Measurements from ENCODE around the gene STAB1.

STAB1 gene

GRCh38 chr3:52534281-52535183, 39.4 kb downstream of the STAB1 start:
- peaks cover 17 to 22% of the 10 kb centered on the region in 2 donors for H3K36me3 Mint-ChIP-seq
- peaks cover 30 to 49% of the 10 kb centered on the region in 2 donors for H3K4me1 Mint-ChIP-seq
- H3K9me3 Mint-ChIP-seq, result peaks cover 0 to 3% of the 10 kb centered on the region in 2 donors
- H3K4me3 Mint-ChIP-seq, result peak overlapping the region; percentile 80 to 82
- no peaks in the 10 kb centered on the region for H3K27me3 Mint-ChIP-seq
- ATAC-seq (replicated peaks) (no peak), DNase-seq (no peak)
- H3K27ac Mint-ChIP-seq, result peak overlapping the region; percentile 87

- Mint-ChIP-seq H3K27me3 (no peaks in the 10 kb centered on the region), H3K4me3 (peak overlapping the region; percentile 97 to 99), H3K36me3 (peaks cover 17 to 22% of the 10 kb centered on the region in 2 donors), H3K4me1 (peaks cover 30 to 50% of the 10 kb centered on the region in 2 donors), H3K9me3 (peaks cover 0 to 3% of the 10 kb centered on the region in 2 donors), H3K27ac (peak overlapping the region; percentile 3)
- no peak for ATAC-seq (replicated peaks)
- no peak for DNase-seq
These were observed 40.4 kb downstream of the STAB1 start for GRCh38 chr3:52535411-52536111.

- Mint-ChIP-seq H3K4me3 (peak overlapping the region; percentile 97 to 99), H3K36me3 (peaks cover 17 to 22% of the 10 kb centered on the region in 2 donors), H3K27ac (peak overlapping the region; percentile 42), H3K27me3 (no peaks in the 10 kb centered on the region), H3K9me3 (peaks cover 0 to 3% of the 10 kb centered on the region in 2 donors), H3K4me1 (peaks cover 30 to 50% of the 10 kb centered on the region in 2 donors)
- ATAC-seq (replicated peaks), result no peak
- no peak for DNase-seq
These were observed 40.9 kb downstream of the STAB1 start for GRCh38 chr3:52536112-52536368.

GRCh38 chr3:52536369-52537164, 41.4 kb downstream of the STAB1 start, which contains the start of gene UQCC5:
Gene UQCC5 (plus strand): TSS chr3:52536605. CDS start chr3:52536756, 151 bp downstream.
- peaks cover 30 to 50% of the 10 kb centered on the region in 2 donors for H3K4me1 Mint-ChIP-seq
- peaks cover 0 to 3% of the 10 kb centered on the region in 2 donors for H3K9me3 Mint-ChIP-seq

DNA sequence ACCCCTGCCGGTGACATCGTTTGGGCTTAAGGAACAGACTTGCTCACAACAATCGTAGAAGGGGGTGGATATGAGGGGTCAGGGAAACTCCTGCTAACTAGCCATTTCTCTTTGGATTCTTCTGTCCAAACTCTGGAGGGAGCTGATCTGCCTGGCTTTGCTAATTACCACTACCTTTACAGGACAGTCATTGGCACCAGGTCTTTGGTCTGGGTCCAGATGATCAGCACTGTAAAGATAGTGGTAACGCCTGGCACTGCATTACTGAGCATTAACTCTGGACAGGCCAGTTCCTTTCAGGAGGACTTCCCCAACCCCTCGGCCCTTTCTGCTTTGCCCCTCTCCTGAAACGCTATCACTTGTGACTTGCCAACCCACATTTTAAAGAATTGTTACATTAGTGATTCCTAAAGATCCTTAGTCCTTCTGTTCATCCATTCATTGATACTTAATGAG, 42.1 kb downstream of the STAB1 start:
- Mint-ChIP-seq H3K9me3 (peaks cover 0 to 3% of the 10 kb centered on the region in 2 donors), H3K27ac (peak overlapping the region; percentile 98), H3K27me3 (no peaks in the 10 kb centered on the region), H3K36me3 (peaks cover 19 to 30% of the 10 kb centered on the region in 2 donors), H3K4me3 (peak overlapping the region; percentile 97 to 99), H3K4me1 (peaks cover 30 to 49% of the 10 kb centered on the region in 2 donors)
- no peak for DNase-seq
- ATAC-seq (replicated peaks), result no peak

More at GRCh38 chr3:52536369-52537164, 41.4 kb downstream of the STAB1 start, which contains the start of gene UQCC5:
- H3K27ac Mint-ChIP-seq, result peak within 1 kb of the TSS; percentile 98
- H3K36me3 Mint-ChIP-seq, result peaks cover 17 to 25% of the 10 kb centered on the region in 2 donors
- DNase-seq (peak; percentile 99), ATAC-seq (replicated peaks) (peak; percentile 89 to 93)
- H3K27me3 Mint-ChIP-seq, result no peaks in the 10 kb centered on the region
- H3K4me3 Mint-ChIP-seq, result peak within 1 kb of the TSS; percentile 97 to 99

- Mint-ChIP-seq H3K36me3 (peaks cover 19 to 30% of the 10 kb centered on the region in 2 donors), H3K4me1 (peaks cover 25 to 42% of the 10 kb centered on the region in 2 donors), H3K9me3 (peaks cover 0 to 3% of the 10 kb centered on the region in 2 donors), H3K27ac (peak overlapping the region; percentile 98), H3K27me3 (no peaks in the 10 kb centered on the region), H3K4me3 (peak overlapping the region; percentile 97 to 99)
- DNase-seq (no peak), ATAC-seq (replicated peaks) (no peak)
These were observed 42.7 kb downstream of the STAB1 start for GRCh38 chr3:52537726-52538421.

DNA sequence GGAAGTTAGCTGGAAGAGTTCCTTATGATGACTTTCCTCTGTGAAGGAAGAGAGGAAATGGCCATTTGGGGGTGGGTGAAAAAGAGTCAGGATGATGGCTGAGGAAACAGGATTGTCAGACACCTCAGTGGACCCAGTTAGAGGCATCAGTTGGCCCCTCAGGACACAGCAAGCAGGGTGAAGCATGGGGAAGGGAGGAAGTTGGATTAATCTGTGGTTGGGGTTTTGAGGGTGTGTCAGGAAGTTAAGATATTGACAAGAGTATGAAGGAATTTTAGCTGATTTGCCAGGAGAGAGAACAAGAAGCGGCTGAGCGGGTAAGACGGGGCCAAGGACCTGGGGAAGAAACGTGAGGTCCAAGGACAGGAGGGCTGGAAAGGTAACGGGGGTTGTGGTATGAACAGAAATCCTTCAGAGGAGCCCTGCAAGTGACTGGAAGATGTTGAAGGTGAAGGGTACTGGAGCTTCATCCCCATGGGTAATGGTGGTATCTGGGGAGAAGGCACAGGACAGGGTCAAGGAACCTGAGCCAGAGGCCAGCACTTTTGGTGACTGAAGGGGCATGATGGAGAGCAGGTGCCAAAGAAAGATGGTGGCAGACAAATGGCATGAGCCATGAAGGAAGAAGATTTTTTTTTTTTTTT, 44.0 kb downstream of the STAB1 start:
- ATAC-seq (replicated peaks), result no peak
- H3K27me3 Mint-ChIP-seq, result no peaks in the 10 kb centered on the region
- H3K27ac Mint-ChIP-seq, result peak overlapping the region; percentile 67
- H3K36me3 Mint-ChIP-seq, result peaks cover 19 to 33% of the 10 kb centered on the region in 2 donors
- DNase-seq, result no peak
- H3K4me3 Mint-ChIP-seq, result peak overlapping the region; percentile 35 to 47
- peaks cover 0 to 3% of the 10 kb centered on the region in 2 donors for H3K9me3 Mint-ChIP-seq
- H3K4me1 Mint-ChIP-seq, result peaks cover 25 to 39% of the 10 kb centered on the region in 2 donors

- Mint-ChIP-seq H3K27ac (no peak overlapping the region), H3K4me3 (no peak overlapping the region), H3K4me1 (peaks cover 20 to 30% of the 10 kb centered on the region in 2 donors), H3K36me3 (peaks cover 21 to 40% of the 10 kb centered on the region in 2 donors), H3K27me3 (no peaks in the 10 kb centered on the region), H3K9me3 (peaks cover 0 to 3% of the 10 kb centered on the region in 2 donors)
- DNase-seq, result no peak
- no peak for ATAC-seq (replicated peaks)
These were observed 45.9 kb downstream of the STAB1 start for GRCh38 chr3:52541050-52541449.

- Mint-ChIP-seq H3K27me3 (no peaks in the 10 kb centered on the region), H3K36me3 (peaks cover 7 to 22% of the 10 kb centered on the region in 2 donors), H3K27ac (peak overlapping the region; percentile 53), H3K9me3 (no peaks in the 10 kb centered on the region), H3K4me1 (no peaks in the 10 kb centered on the region), H3K4me3 (no peak overlapping the region)
- no peak for ATAC-seq (replicated peaks)
- DNase-seq, result no peak
These were observed 49.8 kb downstream of the STAB1 start for GRCh38 chr3:52544937-52545336.

- no peak for ATAC-seq (replicated peaks)
- DNase-seq, result no peak
- Mint-ChIP-seq H3K27ac (no peak overlapping the region), H3K9me3 (no peaks in the 10 kb centered on the region), H3K4me1 (no peaks in the 10 kb centered on the region), H3K27me3 (no peaks in the 10 kb centered on the region), H3K36me3 (peaks cover 10 to 25% of the 10 kb centered on the region in 2 donors), H3K4me3 (no peak overlapping the region)
These were observed 51.2 kb downstream of the STAB1 start for GRCh38 chr3:52546111-52546901.

DNA sequence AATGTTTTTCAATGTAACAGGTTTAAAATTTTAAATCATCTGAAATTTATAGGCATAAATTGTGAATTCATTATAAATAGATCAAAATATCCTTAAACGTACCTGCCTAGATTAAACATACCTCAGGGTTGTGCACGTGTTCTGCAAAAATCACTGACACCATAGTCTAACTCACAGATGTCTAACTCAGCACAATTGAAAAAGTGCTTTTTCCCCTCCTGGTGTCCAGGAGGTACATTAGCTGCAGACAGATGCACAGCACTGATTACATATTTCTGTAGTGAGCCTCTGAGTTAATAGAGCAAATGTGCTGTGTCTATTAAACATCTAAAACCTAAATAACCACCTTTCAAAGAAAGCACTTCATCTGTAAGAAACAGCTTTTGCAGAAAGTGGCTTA, 52.0 kb downstream of the STAB1 start:
- DNase-seq, result no peak
- no peaks in the 10 kb centered on the region for H3K27me3 Mint-ChIP-seq
- ATAC-seq (replicated peaks), result no peak
- H3K36me3 Mint-ChIP-seq, result peaks cover 9 to 18% of the 10 kb centered on the region in 2 donors
- H3K9me3 Mint-ChIP-seq, result no peaks in the 10 kb centered on the region
- no peaks in the 10 kb centered on the region for H3K4me1 Mint-ChIP-seq
- H3K4me3 Mint-ChIP-seq, result no peak overlapping the region
- H3K27ac Mint-ChIP-seq, result no peak overlapping the region

GRCh38 chr3:52551118-52551517, 56.0 kb downstream of the STAB1 start:
- Mint-ChIP-seq H3K27ac (peak overlapping the region; percentile 47), H3K36me3 (peaks cover 7 to 15% of the 10 kb centered on the region in 2 donors), H3K4me3 (no peak overlapping the region), H3K27me3 (no peaks in the 10 kb centered on the region), H3K4me1 (peaks cover 0 to 2% of the 10 kb centered on the region in 2 donors), H3K9me3 (no peaks in the 10 kb centered on the region)
- ATAC-seq (replicated peaks), result no peak
- DNase-seq, result no peak
